GM23338 (cell line): Measurements from ENCODE around the gene FZD4. TPM values are rescaled to one million over a fixed set of nuclear protein-coding genes. Genes with fewer than 3 reads are reported as not detected.
"Not testable (repeated sequence)": the region's sequence is repeated elsewhere in the genome, so short reads cannot be mapped to it uniquely, and the experiment has no call there.

Experiments
- ATAC-seq: fragments of 200-7000 bp; cut with Tn5 transposase; 3 replicates; pipeline ENCODE4 v1.9.1; 2020
- DNase-seq: peaks from one replicate; pipeline ENCODE4 v3.0.0-alpha.2; 2015; ENCODE audit warnings: low spot score
- H2AFZ ChIP-seq: fragments of 200-600 bp; sonication (generic); 2 replicates; pipeline ENCODE4 v1.8.0; 2016; ENCODE audit warnings: antibody characterized with exemption, mild to moderate bottlenecking, moderate library complexity
- H3F3A ChIP-seq: fragments of 200-600 bp; sonication (generic); replicated peaks from 2 replicates; pipeline ENCODE4 v1.8.0; 2017; ENCODE audit warnings: antibody characterized with exemption, mixed run types, low read depth
- H3K27ac ChIP-seq: fragments of 200-600 bp; sonication (generic); 2 replicates; pipeline ENCODE4 v1.6.1; 2016; ENCODE audit warnings: low read depth
- H3K27me3 ChIP-seq: fragments of 200-600 bp; sonication (generic); 2 replicates; pipeline ENCODE4 v1.8.0; 2016; ENCODE audit warnings: mild to moderate bottlenecking, mixed run types, moderate library complexity; ENCODE audit not compliant: insufficient read depth
- H3K36me3 ChIP-seq: fragments of 200-600 bp; sonication (generic); 2 replicates; pipeline ENCODE4 v1.8.0; 2016; ENCODE audit warnings: mild to moderate bottlenecking; ENCODE audit not compliant: insufficient read depth
- H3K4me1 ChIP-seq: fragments of 200-600 bp; sonication (generic); 2 replicates; pipeline ENCODE4 v1.8.0; 2016; ENCODE audit warnings: mild to moderate bottlenecking, moderate library complexity; ENCODE audit not compliant: insufficient read depth
- H3K4me2 ChIP-seq: fragments of 200-600 bp; sonication (generic); 2 replicates; pipeline ENCODE4 v1.7.1; 2017; ENCODE audit warnings: mixed run types
- H3K4me3 ChIP-seq: fragments of 200-600 bp; sonication (generic); 2 replicates; pipeline ENCODE4 v1.6.1; 2016; ENCODE audit warnings: mixed run types
- H3K79me2 ChIP-seq: fragments of 200-600 bp; sonication (generic); replicated peaks from 2 replicates; pipeline ENCODE4 v1.8.0; 2017; ENCODE audit warnings: mild to moderate bottlenecking; ENCODE audit not compliant: insufficient read depth
- H3K9me2 ChIP-seq: fragments of 200-600 bp; sonication (generic); 2 replicates; pipeline ENCODE4 v1.8.0; 2017; ENCODE audit not compliant: insufficient read depth
- H4K20me1 ChIP-seq: fragments of 200-600 bp; sonication (generic); replicated peaks from 2 replicates; pipeline ENCODE4 v1.8.0; 2017; ENCODE audit warnings: mild to moderate bottlenecking; ENCODE audit not compliant: insufficient read depth
- H3K27ac Mint-ChIP-seq: 2 replicates; pipeline ENCODE4 v1.8.0; 2020; ENCODE audit warnings: inconsistent platforms, mild to moderate bottlenecking, moderate library complexity, mixed read lengths
- H3K27me3 Mint-ChIP-seq: 3 replicates; pipeline ENCODE4 v1.8.0; 2022; ENCODE audit warnings: low read depth, mild to moderate bottlenecking, moderate library complexity, mixed read lengths, inconsistent platforms; ENCODE audit not compliant: insufficient read depth, poor library complexity
- H3K36me3 Mint-ChIP-seq: 3 replicates; pipeline ENCODE4 v1.8.0; 2021; ENCODE audit warnings: low read depth, mild to moderate bottlenecking, inconsistent platforms, moderate library complexity, mixed read lengths
- H3K4me1 Mint-ChIP-seq: 3 replicates; pipeline ENCODE4 v1.8.0; 2020; ENCODE audit warnings: mild to moderate bottlenecking, inconsistent platforms, mixed read lengths
- H3K4me3 Mint-ChIP-seq: 3 replicates; pipeline ENCODE4 v1.8.0; 2021; ENCODE audit warnings: moderate library complexity, mild to moderate bottlenecking, inconsistent platforms, mixed read lengths
- H3K9me3 Mint-ChIP-seq: 3 replicates; pipeline ENCODE4 v1.8.0; 2020; ENCODE audit warnings: moderate library complexity, mild to moderate bottlenecking, inconsistent platforms, mixed read lengths
- CREB1 ChIP-seq: fragments of 250-450 bp; sonication (Bioruptor Pico); IDR thresholded peaks from 2 replicates; pipeline ENCODE4 v1.5.0; 2020; ENCODE audit warnings: low read depth, mild to moderate bottlenecking, moderate library complexity
- EZH2phosphoT487 ChIP-seq: fragments of 200-600 bp; sonication (generic); IDR thresholded peaks from one replicate; pipeline ENCODE4 v1.8.1; 2018; ENCODE audit warnings: antibody characterized with exemption; ENCODE audit not compliant: unreplicated experiment
- NANOG ChIP-seq: IDR thresholded peaks from 2 replicates; pipeline ENCODE4 v1.6.1; 2016; ENCODE audit warnings: antibody characterized with exemption, borderline replicate concordance
- REST ChIP-seq: IDR thresholded peaks from one replicate; pipeline ENCODE4 v1.6.1; 2018; ENCODE audit warnings: antibody characterized with exemption; ENCODE audit not compliant: unreplicated experiment
- ZNF114 ChIP-seq: fragments of 250-450 bp; sonication (Bioruptor Pico); IDR thresholded peaks from 2 replicates; pipeline ENCODE4 v1.5.0; 2020; ENCODE audit warnings: mild to moderate bottlenecking, moderate library complexity
- ZNF462 ChIP-seq: fragments of 250-450 bp; sonication (Bioruptor Pico); IDR thresholded peaks from 2 replicates; pipeline ENCODE4 v1.5.0; 2020; ENCODE audit warnings: mild to moderate bottlenecking, moderate library complexity
- polyA plus RNA-seq: library from polyadenylated mRNA; unstranded; fragments of >200 nt; fragmentation: Nextera tagmentation; extraction: Ambion mirVana; gene quantifications from 2 replicates; pipeline ENCODE4 v1.2.1, GENCODE V29; 2016
- total RNA-seq: library from RNA; depleted of rRNA; stranded (reverse); fragments of >200 nt; shearing (Covaris generic); gene quantifications from 2 replicates; pipeline ENCODE4 v1.2.3, GENCODE V29; 2014

The FZD4 gene
- total and polyA plus RNA-seq, 2 experiments from 2014 or later, result 1.4 to 8.9 TPM

GRCh38 chr11:86947541-86947940 is 7.7 kb downstream of the FZD4 start:
- 0 out of 2 replicates have a peak, but pooled peaks cover 3% of the 10 kb centered on the region for H3K9me2 ChIP-seq
- Mint-ChIP-seq H3K27ac (no peak overlapping the region), H3K36me3 (peaks cover 19% of the 10 kb centered on the region), H3K9me3 (peaks cover 2% of the 10 kb centered on the region; the same call in 1 of the 3 replicates), H3K4me3 (no peak overlapping the region), H3K4me1 (peaks cover 16% of the 10 kb centered on the region), H3K27me3 (no peaks in the 10 kb centered on the region)
- no peaks in the 10 kb centered on the region for H4K20me1 ChIP-seq
- no peak overlapping the region for H2AFZ ChIP-seq
- DNase-seq, result no peak
- no peaks in the 10 kb centered on the region; the same call in 1 of the 2 replicates for H3K36me3 ChIP-seq
- H3K79me2 ChIP-seq, result peaks cover 6% of the 10 kb centered on the region
- H3K27me3 ChIP-seq, result no peaks in the 10 kb centered on the region
- TF ChIP-seq CREB1, result no peak
- no peak overlapping the region for H3K4me3 ChIP-seq
- no peaks in the 10 kb centered on the region for H3F3A ChIP-seq
- no peak overlapping the region for H3K27ac ChIP-seq
- 0 out of 2 replicates have a peak, but pooled peaks cover 1% of the 10 kb centered on the region for H3K4me1 ChIP-seq
- H3K4me2 ChIP-seq, result no peak overlapping the region
- ATAC-seq, result no peak

GRCh38 chr11:86943505-86943904 is 11.7 kb downstream of the FZD4 start:
- H2AFZ ChIP-seq, H3K27ac ChIP-seq, H3K79me2 ChIP-seq, H3K36me3 ChIP-seq, H4K20me1 ChIP-seq, H3F3A ChIP-seq, H3K9me3 Mint-ChIP-seq, H3K4me2 ChIP-seq, H3K36me3 Mint-ChIP-seq, H3K4me3 ChIP-seq, H3K9me2 ChIP-seq, ATAC-seq, H3K27me3 Mint-ChIP-seq, H3K27ac Mint-ChIP-seq, H3K4me3 Mint-ChIP-seq, H3K27me3 ChIP-seq, DNase-seq: not testable (repeated sequence)
- peaks cover 23% of the 10 kb centered on the region for H3K4me1 ChIP-seq
- H3K4me1 Mint-ChIP-seq, result peaks cover 26% of the 10 kb centered on the region

- no peaks in the 10 kb centered on the region for H3K9me3 Mint-ChIP-seq
- no peaks in the 10 kb centered on the region for H3K27me3 Mint-ChIP-seq
- H3F3A ChIP-seq, result no peaks in the 10 kb centered on the region
- ATAC-seq (no peak), DNase-seq (no peak)
- H3K36me3 ChIP-seq, result no peaks in the 10 kb centered on the region
- peaks cover 26% of the 10 kb centered on the region for H3K4me1 Mint-ChIP-seq
- peaks cover 23% of the 10 kb centered on the region for H3K4me1 ChIP-seq
- H3K9me2 ChIP-seq, result no peaks in the 10 kb centered on the region
- 0 out of 2 replicates have a peak, but pooled peaks cover 2% of the 10 kb centered on the region for H3K79me2 ChIP-seq
- no peak overlapping the region for H3K27ac ChIP-seq
- H3K4me2 ChIP-seq, result no peak overlapping the region; the same call in 1 of the 2 replicates
- no peaks in the 10 kb centered on the region for H4K20me1 ChIP-seq
- no peaks in the 10 kb centered on the region for H3K27me3 ChIP-seq
- H3K27ac Mint-ChIP-seq, result no peak overlapping the region
- H3K36me3 Mint-ChIP-seq, result no peaks in the 10 kb centered on the region
- H2AFZ ChIP-seq, result no peak overlapping the region
- H3K4me3 Mint-ChIP-seq, result no peak overlapping the region
- no peak overlapping the region for H3K4me3 ChIP-seq
- TF ChIP-seq ZNF114 (no peak), NANOG (no peak), EZH2phosphoT487 (no peak), REST (no peak), ZNF462 (CRISPR knock-in tag) (no peak)
Measured at GRCh38 chr11:86941871-86942599, 13.2 kb downstream of the FZD4 start.
